H9 (cell line): Measurements from ENCODE around the gene ADGRL3. TPM values are rescaled to one million over a fixed set of nuclear protein-coding genes. Genes with fewer than 3 reads are reported as not detected.

Experiments
- DNase-seq: peaks from one replicate; pipeline ENCODE4 v3.0.0-alpha.2; 2017
- H2AFZ ChIP-seq: one replicate; pipeline ENCODE4 v1.6.1; 2013; ENCODE audit warnings: mild to moderate bottlenecking, low read length, control low read depth, moderate library complexity
- H2AK5ac ChIP-seq: 2 replicates; pipeline ENCODE4 v1.6.1; 2013; ENCODE audit warnings: low read length, control low read depth, mixed read lengths; ENCODE audit not compliant: insufficient read length
- H2BK120ac ChIP-seq: one replicate; pipeline ENCODE4 v1.6.1; 2013; ENCODE audit warnings: low read depth, mild to moderate bottlenecking, low read length, control low read depth, inconsistent platforms; ENCODE audit not compliant: poor library complexity, severe bottlenecking
- H2BK12ac ChIP-seq: 2 replicates; pipeline ENCODE4 v1.6.1; 2013; ENCODE audit warnings: low read length, control low read depth, mixed read lengths, low read depth; ENCODE audit not compliant: insufficient read length
- H2BK15ac ChIP-seq: 2 replicates; pipeline ENCODE4 v1.6.1; 2013; ENCODE audit warnings: low read depth, low read length, control low read depth
- H2BK20ac ChIP-seq: one replicate; pipeline ENCODE4 v1.6.1; 2013; ENCODE audit warnings: low read depth, mild to moderate bottlenecking, low read length, control low read depth, inconsistent platforms; ENCODE audit not compliant: poor library complexity, severe bottlenecking
- H2BK5ac ChIP-seq: 2 replicates; pipeline ENCODE4 v1.6.1; 2013; ENCODE audit warnings: low read length, control low read depth, mixed read lengths; ENCODE audit not compliant: insufficient read length
- H3K14ac ChIP-seq: 2 replicates; pipeline ENCODE4 v1.6.1; 2013; ENCODE audit warnings: low read length, control low read depth; ENCODE audit not compliant: insufficient read depth
- H3K18ac ChIP-seq: 2 replicates; pipeline ENCODE4 v1.6.1; 2013; ENCODE audit warnings: low read depth, mild to moderate bottlenecking, mixed read lengths, low read length, control low read depth; ENCODE audit not compliant: insufficient read length
- H3K23ac ChIP-seq: 2 replicates; pipeline ENCODE4 v1.6.1; 2013; ENCODE audit warnings: low read length, control low read depth, mixed read lengths, low read depth; ENCODE audit not compliant: insufficient read length
- H3K23me2 ChIP-seq: 2 replicates; pipeline ENCODE4 v1.6.1; 2013; ENCODE audit warnings: low read depth, mild to moderate bottlenecking, mixed read lengths, low read length, control low read depth; ENCODE audit not compliant: insufficient read length, poor library complexity, severe bottlenecking
- H3K27ac ChIP-seq: 2 replicates; pipeline ENCODE4 v1.5.1; 2013; ENCODE audit warnings: low read length, control low read depth, mixed read lengths, low read depth; ENCODE audit not compliant: insufficient read length
- H3K27me3 ChIP-seq: 2 replicates; pipeline ENCODE4 v1.6.1; 2013; ENCODE audit warnings: low read length, control low read depth, inconsistent platforms; ENCODE audit not compliant: insufficient read depth
- H3K4ac ChIP-seq: 2 replicates; pipeline ENCODE4 v1.6.1; 2013; ENCODE audit warnings: low read depth, mild to moderate bottlenecking, control low read depth, inconsistent platforms, low read length, moderate library complexity
- H3K4me1 ChIP-seq: 2 replicates; pipeline ENCODE4 v1.6.1; 2013; ENCODE audit warnings: low read length, control low read depth, inconsistent platforms; ENCODE audit not compliant: insufficient read depth
- H3K4me2 ChIP-seq: 2 replicates; pipeline ENCODE4 v1.6.1; 2013; ENCODE audit warnings: low read length, control low read depth, mixed read lengths; ENCODE audit not compliant: insufficient read length, insufficient read depth
- H3K56ac ChIP-seq: 2 replicates; pipeline ENCODE4 v1.6.1; 2013; ENCODE audit warnings: low read depth, mild to moderate bottlenecking, mixed read lengths, low read length, control low read depth; ENCODE audit not compliant: insufficient read length
- H3K79me1 ChIP-seq: 2 replicates; pipeline ENCODE4 v1.6.1; 2013; ENCODE audit warnings: low read depth, mild to moderate bottlenecking, moderate library complexity, low read length, control low read depth, inconsistent platforms; ENCODE audit not compliant: insufficient read depth, poor library complexity, severe bottlenecking
- H3K79me2 ChIP-seq: 2 replicates; pipeline ENCODE4 v1.6.1; 2013; ENCODE audit warnings: low read length, control low read depth, inconsistent platforms; ENCODE audit not compliant: insufficient read depth
- H3K9ac ChIP-seq: 2 replicates; pipeline ENCODE4 v1.6.1; 2013; ENCODE audit warnings: low read length, control low read depth, mixed read lengths; ENCODE audit not compliant: insufficient read length; ENCODE audit errors: extremely low read depth
- H3K9me3 ChIP-seq: one replicate; pipeline ENCODE4 v1.6.1; 2013; ENCODE audit warnings: low read depth, low read length, inconsistent platforms; ENCODE audit not compliant: control insufficient read depth
- H3T11ph ChIP-seq: one replicate; pipeline ENCODE4 v1.6.1; 2013; ENCODE audit warnings: mild to moderate bottlenecking, low read length, control low read depth, inconsistent platforms
- H4K20me1 ChIP-seq: one replicate; pipeline ENCODE4 v1.6.1; 2013; ENCODE audit not compliant: control insufficient read depth, insufficient read length, insufficient read depth
- H4K5ac ChIP-seq: 2 replicates; pipeline ENCODE4 v1.6.1; 2013; ENCODE audit warnings: low read depth, mild to moderate bottlenecking, mixed read lengths, low read length, control low read depth; ENCODE audit not compliant: insufficient read length
- H4K8ac ChIP-seq: replicated peaks from 2 replicates; pipeline ENCODE4 v1.6.1; 2013; ENCODE audit warnings: low read length, control low read depth, mixed read lengths, low read depth; ENCODE audit not compliant: insufficient read length
- H4K91ac ChIP-seq: 2 replicates; pipeline ENCODE4 v1.6.1; 2013; ENCODE audit warnings: low read depth, mild to moderate bottlenecking, moderate library complexity, mixed read lengths, low read length, control low read depth; ENCODE audit not compliant: insufficient read length
- H3K27ac Mint-ChIP-seq, 3 experiments: 2 replicates in 2 of 3; 3 replicates in 1 of 3; pipeline ENCODE4 v1.8.0; 2020 to 2021; ENCODE audit warnings: mixed read lengths in 3 of 3, mild to moderate bottlenecking in 1 of 3, moderate library complexity in 1 of 3
- H3K27me3 Mint-ChIP-seq: 2 replicates; pipeline ENCODE4 v1.8.0; 2021; ENCODE audit warnings: low read depth, mild to moderate bottlenecking, moderate library complexity, mixed read lengths
- H3K36me3 Mint-ChIP-seq, 3 experiments: 2 replicates in 2 of 3; 3 replicates in 1 of 3; pipeline ENCODE4 v1.8.0; 2020 to 2021; ENCODE audit warnings: low read depth in 3 of 3, mixed read lengths in 3 of 3; ENCODE audit not compliant: insufficient read depth in 1 of 3
- H3K4me1 Mint-ChIP-seq, 2 experiments: 2 replicates each; pipeline ENCODE4 v1.8.0; 2020; ENCODE audit warnings: mixed read lengths in 2 of 2
- H3K4me3 Mint-ChIP-seq, 2 experiments: 2 replicates in 1 of 2; 3 replicates in 1 of 2; pipeline ENCODE4 v1.8.0; 2020 to 2021; ENCODE audit warnings: mild to moderate bottlenecking in 2 of 2, mixed read lengths in 2 of 2, moderate library complexity in 1 of 2
- H3K9me3 Mint-ChIP-seq, 2 experiments: 2 replicates in 1 of 2; 3 replicates in 1 of 2; pipeline ENCODE4 v1.8.0; 2020; ENCODE audit warnings: mild to moderate bottlenecking in 2 of 2, mixed read lengths in 2 of 2, moderate library complexity in 1 of 2
- CTCF ChIP-seq: fragments of 200-600 bp; sonication (generic); conservative IDR thresholded peaks from 3 replicates; pipeline ENCODE4 v1.8.0; 2021; ENCODE audit warnings: antibody characterized with exemption, mild to moderate bottlenecking
- WGBS: extraction: QIAGEN DNeasy Blood & Tissue Kit; methylation state at CpG from one replicate; pipeline ENCODE4 v1.1.7; 2013; ENCODE audit warnings: missing lambda C conversion rate, low lambda C conversion rate, mixed read lengths; ENCODE audit not compliant: insufficient read length; ENCODE audit errors: extremely low coverage; 5-methylcytosine and 5-hydroxymethylcytosine counted together
- total RNA-seq: library from RNA; stranded (reverse); gene quantifications from 2 replicates; pipeline ENCODE4 v1.2.1, GENCODE V29; 2021

The ADGRL3 gene
- total RNA-seq, 1 experiment from 2014 or later, result 5.9 TPM

- Histone ChIP-seq H3K4ac (no peak overlapping the region), H2BK20ac (no peak overlapping the region), H4K8ac (no peak overlapping the region), H2AK5ac (no peak overlapping the region), H4K5ac (no peak overlapping the region), H3K18ac (no peak overlapping the region), H2BK12ac (no peak overlapping the region), H3K23ac (no peak overlapping the region), H3K9me3 (no peaks in the 10 kb centered on the region), H3K9ac (peak overlapping the region; percentile 13), H2AFZ (no peak overlapping the region), H3K4me1 (peaks cover 6% of the 10 kb centered on the region; the same call in 1 of the 2 replicates), H3K27me3 (no peaks in the 10 kb centered on the region), H3K23me2 (no peaks in the 10 kb centered on the region), H4K20me1 (no peaks in the 10 kb centered on the region), H3K14ac (no peak overlapping the region), H3K27ac (no peak overlapping the region), H3K79me1 (no peaks in the 10 kb centered on the region), H3K56ac (no peak overlapping the region), H4K91ac (no peak overlapping the region), H3K4me2 (no peak overlapping the region), H3K79me2 (no peaks in the 10 kb centered on the region), H2BK120ac (no peak overlapping the region), H2BK5ac (no peak overlapping the region), H2BK15ac (no peak overlapping the region), H3T11ph (no peak overlapping the region)
- TF ChIP-seq CTCF, result no peak
- no CpG with 5 or more reads among the region's 3 CpGs for WGBS
- Mint-ChIP-seq H3K27me3 (no peaks in the 10 kb centered on the region; the same call in 1 of the 2 replicates), H3K4me1 (peaks cover 49 to 54% of the 10 kb centered on the region in 2 experiments), H3K9me3 (peaks cover 3 to 4% of the 10 kb centered on the region in 2 experiments; a peak in 4 of 5 replicates), H3K27ac (peak overlapping the region in 2 of 3 experiments; percentile 76 to 86; a peak in 4 of 7 replicates), H3K4me3 (no peak overlapping the region), H3K36me3 (peaks cover 3 to 17% (median 3%) of the 10 kb centered on the region in 3 experiments)
- no peak for DNase-seq
Measured at GRCh38 chr4:61841714-61842113, 641.6 kb downstream of the ADGRL3 start.
